Parathyroid adenoma (tissue), 2 donors: ENCODE data around the gene ZNF148.
A peak's percentile ranks its signal among the peaks of the same experiment; 100 is the strongest.

ENCODE experiments used
- H2AFZ ChIP-seq: fragments of 300-600 bp; sonication (generic); one replicate; pipeline ENCODE4 v1.7.0; 2017; ENCODE audit warnings: antibody characterized with exemption, mild to moderate bottlenecking
- H3K27ac ChIP-seq: fragments of 300-600 bp; sonication (generic); one replicate; pipeline ENCODE4 v1.7.0; 2017
- H3K27me3 ChIP-seq: fragments of 300-600 bp; sonication (generic); one replicate; pipeline ENCODE4 v1.7.0; 2017; ENCODE audit warnings: low read length; ENCODE audit not compliant: control insufficient read depth, insufficient read depth
- H3K36me3 ChIP-seq: fragments of 300-600 bp; sonication (generic); one replicate; pipeline ENCODE4 v1.7.0; 2017; ENCODE audit warnings: low read length; ENCODE audit not compliant: control insufficient read depth, insufficient read depth
- H3K4me1 ChIP-seq: fragments of 300-600 bp; sonication (generic); one replicate; pipeline ENCODE4 v1.7.0; 2017; ENCODE audit warnings: control low read depth
- H3K4me2 ChIP-seq: fragments of 300-600 bp; sonication (generic); one replicate; pipeline ENCODE4 v1.7.0; 2017; ENCODE audit warnings: low read length
- H3K4me3 ChIP-seq: fragments of 300-600 bp; sonication (generic); one replicate; pipeline ENCODE4 v1.7.0; 2017; ENCODE audit warnings: low read depth, low read length
- H3K79me2 ChIP-seq: fragments of 300-600 bp; sonication (generic); one replicate; pipeline ENCODE4 v1.7.0; 2017; ENCODE audit warnings: control low read depth
- H3K9ac ChIP-seq: fragments of 300-600 bp; sonication (generic); one replicate; pipeline ENCODE4 v1.7.0; 2017; ENCODE audit warnings: mild to moderate bottlenecking
- H3K9me3 ChIP-seq: fragments of 300-600 bp; sonication (generic); one replicate; pipeline ENCODE4 v1.7.0; 2017; ENCODE audit warnings: low read length; ENCODE audit not compliant: control insufficient read depth
- TF ChIP-seq, protein P1 (sequence below): fragments of 300-600 bp; sonication (generic); IDR thresholded peaks from one replicate; pipeline ENCODE4 v1.7.0; 2017; ENCODE audit warnings: antibody characterized with exemption, mild to moderate bottlenecking
- donor health status: primary hyperparathyroidism.

The ZNF148 gene, protein sequence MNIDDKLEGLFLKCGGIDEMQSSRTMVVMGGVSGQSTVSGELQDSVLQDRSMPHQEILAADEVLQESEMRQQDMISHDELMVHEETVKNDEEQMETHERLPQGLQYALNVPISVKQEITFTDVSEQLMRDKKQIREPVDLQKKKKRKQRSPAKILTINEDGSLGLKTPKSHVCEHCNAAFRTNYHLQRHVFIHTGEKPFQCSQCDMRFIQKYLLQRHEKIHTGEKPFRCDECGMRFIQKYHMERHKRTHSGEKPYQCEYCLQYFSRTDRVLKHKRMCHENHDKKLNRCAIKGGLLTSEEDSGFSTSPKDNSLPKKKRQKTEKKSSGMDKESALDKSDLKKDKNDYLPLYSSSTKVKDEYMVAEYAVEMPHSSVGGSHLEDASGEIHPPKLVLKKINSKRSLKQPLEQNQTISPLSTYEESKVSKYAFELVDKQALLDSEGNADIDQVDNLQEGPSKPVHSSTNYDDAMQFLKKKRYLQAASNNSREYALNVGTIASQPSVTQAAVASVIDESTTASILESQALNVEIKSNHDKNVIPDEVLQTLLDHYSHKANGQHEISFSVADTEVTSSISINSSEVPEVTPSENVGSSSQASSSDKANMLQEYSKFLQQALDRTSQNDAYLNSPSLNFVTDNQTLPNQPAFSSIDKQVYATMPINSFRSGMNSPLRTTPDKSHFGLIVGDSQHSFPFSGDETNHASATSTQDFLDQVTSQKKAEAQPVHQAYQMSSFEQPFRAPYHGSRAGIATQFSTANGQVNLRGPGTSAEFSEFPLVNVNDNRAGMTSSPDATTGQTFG

DNA sequence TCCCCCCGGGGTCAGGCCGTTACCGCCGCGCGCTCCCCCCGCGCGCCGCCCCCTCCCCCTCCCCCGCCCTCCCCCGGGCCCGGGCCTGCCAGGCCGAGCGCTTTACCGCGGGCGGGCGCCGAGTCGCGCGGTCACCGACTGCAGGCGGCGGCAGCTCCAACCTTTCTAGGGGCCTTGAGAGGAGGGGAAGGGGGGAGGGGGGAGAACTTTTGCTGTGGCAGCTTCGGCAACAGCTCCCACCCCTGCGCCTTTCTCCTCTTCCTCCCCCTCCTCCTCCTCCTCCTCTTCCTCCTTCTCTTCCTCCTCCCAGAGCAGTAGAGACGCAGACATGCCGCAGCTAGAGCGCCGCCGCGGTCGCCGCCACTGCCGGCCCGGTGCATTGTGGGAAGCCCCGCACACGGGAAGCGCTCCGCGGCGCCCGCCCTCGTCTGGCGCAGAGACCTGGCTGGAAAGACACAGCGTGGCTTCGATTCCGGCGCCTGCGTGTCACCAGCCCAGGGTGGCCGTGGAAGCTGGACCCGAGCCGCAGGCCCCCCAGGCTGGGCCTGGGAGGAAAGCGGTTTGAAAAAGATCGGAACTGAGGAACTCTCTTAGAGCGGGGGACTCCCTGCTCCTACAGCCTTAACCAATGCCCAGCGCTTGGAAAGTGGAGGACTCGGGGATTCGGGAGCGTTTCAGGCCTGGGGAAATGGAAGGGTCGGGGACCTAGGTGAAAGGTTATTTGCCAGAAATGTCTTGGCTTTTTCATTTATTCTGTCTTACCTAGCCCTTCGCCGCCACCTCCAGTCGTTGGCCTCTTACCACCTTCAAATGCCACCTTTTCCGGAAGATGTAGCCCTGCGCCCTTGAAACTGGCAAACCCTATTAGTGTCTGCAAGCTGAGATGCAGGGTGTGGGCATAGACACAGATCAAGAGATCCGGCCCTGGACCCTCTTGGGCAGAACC, at the start of gene ZNF148:
TSS of gene ZNF148 (minus strand) at position 330 of the 946 bp plus-strand sequence. CDS start 61,685 bp downstream, outside the sequence.
- no peaks in the 10 kb centered on the region for H3K9me3 ChIP-seq
- peak within 1 kb of the TSS; percentile 96 for H3K4me2 ChIP-seq
- H3K9ac ChIP-seq: peak within 1 kb of the TSS; percentile 97
- TF ChIP-seq, protein P1, sequence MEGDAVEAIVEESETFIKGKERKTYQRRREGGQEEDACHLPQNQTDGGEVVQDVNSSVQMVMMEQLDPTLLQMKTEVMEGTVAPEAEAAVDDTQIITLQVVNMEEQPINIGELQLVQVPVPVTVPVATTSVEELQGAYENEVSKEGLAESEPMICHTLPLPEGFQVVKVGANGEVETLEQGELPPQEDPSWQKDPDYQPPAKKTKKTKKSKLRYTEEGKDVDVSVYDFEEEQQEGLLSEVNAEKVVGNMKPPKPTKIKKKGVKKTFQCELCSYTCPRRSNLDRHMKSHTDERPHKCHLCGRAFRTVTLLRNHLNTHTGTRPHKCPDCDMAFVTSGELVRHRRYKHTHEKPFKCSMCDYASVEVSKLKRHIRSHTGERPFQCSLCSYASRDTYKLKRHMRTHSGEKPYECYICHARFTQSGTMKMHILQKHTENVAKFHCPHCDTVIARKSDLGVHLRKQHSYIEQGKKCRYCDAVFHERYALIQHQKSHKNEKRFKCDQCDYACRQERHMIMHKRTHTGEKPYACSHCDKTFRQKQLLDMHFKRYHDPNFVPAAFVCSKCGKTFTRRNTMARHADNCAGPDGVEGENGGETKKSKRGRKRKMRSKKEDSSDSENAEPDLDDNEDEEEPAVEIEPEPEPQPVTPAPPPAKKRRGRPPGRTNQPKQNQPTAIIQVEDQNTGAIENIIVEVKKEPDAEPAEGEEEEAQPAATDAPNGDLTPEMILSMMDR: peak; percentile 35
- no peaks in the 10 kb centered on the region for H3K4me1 ChIP-seq
- peak within 1 kb of the TSS; percentile 90 for H3K27ac ChIP-seq
- no peaks in the 10 kb centered on the region for H3K36me3 ChIP-seq
- H2AFZ ChIP-seq: peak within 1 kb of the TSS; percentile 99
- H3K4me3 ChIP-seq: peak within 1 kb of the TSS; percentile 97
- H3K79me2 ChIP-seq: peaks cover 45% of the 10 kb centered on the region
- no peaks in the 10 kb centered on the region for H3K27me3 ChIP-seq

DNA sequence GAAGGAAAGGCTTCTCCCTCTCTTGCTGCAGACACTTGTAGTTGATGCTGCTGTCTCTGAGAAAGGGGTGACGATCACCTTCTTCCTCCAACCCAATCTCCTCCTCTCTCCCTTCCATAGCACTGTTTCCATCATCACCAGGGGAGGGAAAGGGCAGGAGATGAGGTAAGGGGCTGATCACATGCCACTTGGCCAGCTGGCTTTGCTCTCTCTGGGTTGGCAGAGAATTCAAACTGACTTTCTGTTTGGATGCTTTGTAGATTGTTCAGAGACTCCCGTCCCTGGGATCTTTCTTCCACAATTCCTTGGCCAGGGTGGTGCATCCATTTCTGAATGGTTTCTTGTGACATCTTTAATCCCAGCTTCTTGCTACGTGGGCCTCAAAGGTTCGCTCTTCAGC, 43.2 kb upstream of the ZNF148 start:
- H3K4me3 ChIP-seq: no peak overlapping the region
- TF ChIP-seq, protein P1: no peak
- H3K4me2 ChIP-seq: no peak overlapping the region
- no peaks in the 10 kb centered on the region for H3K4me1 ChIP-seq
- no peak overlapping the region for H2AFZ ChIP-seq
- no peaks in the 10 kb centered on the region for H3K36me3 ChIP-seq
- H3K27ac ChIP-seq: no peak overlapping the region
- H3K79me2 ChIP-seq: no peaks in the 10 kb centered on the region
- no peaks in the 10 kb centered on the region for H3K9me3 ChIP-seq
- no peak overlapping the region for H3K9ac ChIP-seq
- no peaks in the 10 kb centered on the region for H3K27me3 ChIP-seq

DNA sequence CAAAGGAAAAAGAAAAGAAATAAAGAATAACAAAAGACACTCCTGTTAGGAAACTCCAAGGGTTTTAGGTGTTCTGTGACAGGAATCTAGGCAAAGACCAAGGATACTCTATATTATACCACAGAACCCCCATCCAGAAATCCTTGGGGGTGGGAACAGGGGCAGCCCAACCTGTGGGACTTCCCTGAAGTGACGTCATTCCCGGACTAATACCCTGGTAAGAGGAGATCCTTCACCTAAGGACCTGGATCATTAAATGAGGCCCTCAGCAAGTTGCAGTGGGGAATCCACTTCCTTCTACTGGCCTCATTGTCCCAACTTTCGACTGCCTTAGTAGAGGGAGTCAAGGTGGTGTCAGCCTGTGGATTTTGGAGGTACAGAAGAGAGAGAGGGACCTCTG, 41.1 kb upstream of the ZNF148 start:
- Histone ChIP-seq H3K4me1 (no peaks in the 10 kb centered on the region), H3K4me2 (no peak overlapping the region), H3K27me3 (no peaks in the 10 kb centered on the region), H3K4me3 (no peak overlapping the region), H3K27ac (no peak overlapping the region), H2AFZ (no peak overlapping the region), H3K9me3 (no peaks in the 10 kb centered on the region), H3K79me2 (no peaks in the 10 kb centered on the region), H3K9ac (no peak overlapping the region), H3K36me3 (no peaks in the 10 kb centered on the region)
- TF ChIP-seq, protein P1: no peak

DNA sequence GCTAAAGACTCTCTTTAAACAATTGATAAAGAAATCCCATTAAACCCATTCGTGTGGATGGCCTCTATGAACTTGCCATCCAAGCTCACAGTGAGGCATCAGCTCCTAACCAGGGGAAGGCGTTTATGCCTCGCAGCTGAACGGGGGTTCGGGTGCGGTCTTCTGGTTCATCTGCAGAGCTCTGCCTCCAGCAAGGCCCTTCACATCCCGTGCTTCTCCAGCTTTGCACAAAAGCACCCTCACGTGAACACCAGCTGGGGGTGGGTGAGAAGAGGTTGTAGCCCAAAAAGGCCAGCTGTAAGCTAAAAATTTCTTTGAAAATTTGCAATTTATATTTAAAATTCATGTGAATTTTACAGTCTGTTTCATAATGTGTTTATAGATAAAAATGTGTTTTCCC, 39.5 kb upstream of the ZNF148 start:
- H3K4me3 ChIP-seq: no peak overlapping the region
- TF ChIP-seq, protein P1: no peak

More for the DNA sequence above, 39.5 kb upstream of the ZNF148 start:
- Histone ChIP-seq H2AFZ (no peak overlapping the region), H3K36me3 (no peaks in the 10 kb centered on the region), H3K9me3 (no peaks in the 10 kb centered on the region), H3K4me1 (no peaks in the 10 kb centered on the region), H3K9ac (no peak overlapping the region), H3K27me3 (no peaks in the 10 kb centered on the region), H3K79me2 (no peaks in the 10 kb centered on the region), H3K4me2 (no peak overlapping the region), H3K27ac (no peak overlapping the region)
